Endodermal cell (in vitro differentiated cells): Measurements from ENCODE around the gene SQSTM1. TPM values are rescaled to one million over a fixed set of nuclear protein-coding genes. Genes with fewer than 3 reads are reported as not detected.
A peak's percentile ranks its signal among the peaks of the same experiment; 100 is the strongest.

Experiments used
- DNase-seq: peaks from one replicate; pipeline ENCODE4 v3.0.0-alpha.2; 2017
- H3K27ac ChIP-seq: 2 replicates; pipeline ENCODE4 v1.5.1; 2013; ENCODE audit warnings: mild to moderate bottlenecking, low read depth, low read length, moderate library complexity
- H3K27me3 ChIP-seq: 2 replicates; pipeline ENCODE4 v1.6.1; 2013; ENCODE audit warnings: mild to moderate bottlenecking, low read length, moderate library complexity; ENCODE audit not compliant: insufficient read depth, control insufficient read depth, poor library complexity, severe bottlenecking
- H3K36me3 ChIP-seq: 2 replicates; pipeline ENCODE4 v1.7.0; 2013; ENCODE audit warnings: mild to moderate bottlenecking, low read length, moderate library complexity; ENCODE audit not compliant: control insufficient read depth, insufficient read depth
- H3K4me1 ChIP-seq: one replicate; pipeline ENCODE4 v1.7.0; 2013; ENCODE audit warnings: low read length; ENCODE audit not compliant: control insufficient read depth, insufficient read depth
- H3K4me3 ChIP-seq: 2 replicates; pipeline ENCODE4 v1.5.1; 2013; ENCODE audit warnings: mild to moderate bottlenecking, low read length, moderate library complexity
- H3K9ac ChIP-seq: 2 replicates; pipeline ENCODE4 v1.6.1; 2013; ENCODE audit warnings: mild to moderate bottlenecking, low read length, moderate library complexity; ENCODE audit not compliant: poor library complexity, severe bottlenecking; ENCODE audit errors: extremely low read depth
- H3K9me3 ChIP-seq: 2 replicates; pipeline ENCODE4 v1.6.1; 2013; ENCODE audit warnings: mild to moderate bottlenecking, low read length, moderate library complexity; ENCODE audit not compliant: control insufficient read depth
- H3K27ac Mint-ChIP-seq: 2 replicates; pipeline ENCODE4 v1.8.0; 2020; ENCODE audit warnings: mixed read lengths
- H3K27me3 Mint-ChIP-seq: 2 replicates; pipeline ENCODE4 v1.8.0; 2021; ENCODE audit warnings: mild to moderate bottlenecking, mixed read lengths; ENCODE audit not compliant: insufficient read depth
- H3K36me3 Mint-ChIP-seq: 2 replicates; pipeline ENCODE4 v1.8.0; 2020; ENCODE audit warnings: low read depth, mixed read lengths
- H3K4me1 Mint-ChIP-seq: 2 replicates; pipeline ENCODE4 v1.8.0; 2020; ENCODE audit warnings: mixed read lengths
- H3K4me3 Mint-ChIP-seq: 2 replicates; pipeline ENCODE4 v1.8.0; 2020; ENCODE audit warnings: mild to moderate bottlenecking, moderate library complexity, mixed read lengths
- H3K9me3 Mint-ChIP-seq: 2 replicates; pipeline ENCODE4 v1.8.0; 2020; ENCODE audit warnings: mild to moderate bottlenecking, mixed read lengths
- CTCF ChIP-seq: fragments of 200-600 bp; sonication (generic); conservative IDR thresholded peaks from 2 replicates; pipeline ENCODE4 v1.5.0; 2021; ENCODE audit warnings: antibody characterized with exemption, mild to moderate bottlenecking
- WGBS, 2 experiments: methylation state at CpG; one replicate each; pipeline versions ENCODE4 v1.1.5 to v1.1.7; 2013; ENCODE audit warnings: missing lambda C conversion rate in 2 of 2, mixed read lengths in 1 of 2; ENCODE audit not compliant: insufficient coverage in 1 of 2, insufficient read length in 1 of 2; 5-methylcytosine and 5-hydroxymethylcytosine counted together
- total RNA-seq, 2 donors: library from RNA; stranded (reverse); fragmentation: NEBNext Ultra II Directional in 1 of 2; extraction: Animal tissue kit (Norgen Biotek cat#: 25700) in 1 of 2; gene quantifications; 2 replicates in 1 of 2; 3 replicates in 1 of 2; pipeline ENCODE4 v1.2.1, GENCODE V29; 2021

Gene SQSTM1
- total RNA-seq, 2 donors from 2014 or later, result 134 to 172 TPM

- Mint-ChIP-seq H3K4me3 (no peak overlapping the region), H3K9me3 (peaks cover 3% of the 10 kb centered on the region)
- H3K27ac ChIP-seq, result no peak overlapping the region
Measured at GRCh38 chr5:179867476-179867875, 46.8 kb downstream of the SQSTM1 start.

DNA sequence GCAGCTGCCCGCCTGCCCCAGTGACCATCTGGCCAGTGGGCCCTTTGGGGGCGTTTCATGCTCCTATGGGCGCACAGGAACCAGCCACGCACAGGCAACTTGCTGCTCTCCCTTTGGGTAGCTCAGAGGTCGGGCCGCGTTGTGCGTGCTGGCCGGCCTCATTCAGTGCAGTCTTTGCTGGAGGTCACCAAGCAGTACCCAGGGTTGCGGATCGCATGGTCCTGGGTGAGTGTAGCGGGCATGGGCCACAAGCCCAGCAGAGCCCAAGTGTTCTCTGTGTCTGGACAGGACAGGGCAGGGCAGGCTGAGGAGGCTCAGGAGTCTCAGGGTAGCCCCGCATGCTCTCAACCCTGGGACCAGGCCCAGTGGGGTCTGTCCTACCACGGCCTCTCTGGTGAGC, 47.8 kb downstream of the SQSTM1 start:
- Histone ChIP-seq H3K9me3 (no peaks in the 10 kb centered on the region), H3K27ac (no peak overlapping the region), H3K36me3 (peaks cover 57% of the 10 kb centered on the region), H3K9ac (no peak overlapping the region), H3K4me3 (no peak overlapping the region), H3K4me1 (no peaks in the 10 kb centered on the region), H3K27me3 (no peaks in the 10 kb centered on the region)
- TF ChIP-seq CTCF, result no peak
- Mint-ChIP-seq H3K27me3 (no peaks in the 10 kb centered on the region), H3K27ac (no peak overlapping the region), H3K4me1 (peaks cover 5% of the 10 kb centered on the region), H3K36me3 (peaks cover 57% of the 10 kb centered on the region), H3K4me3 (no peak overlapping the region), H3K9me3 (no peaks in the 10 kb centered on the region)
- 94 to 97% methylated on average over 6 to 14 of the region's 14 CpGs for WGBS, 2 experiments
- DNase-seq, result no peak

More at GRCh38 chr5:179867476-179867875, 46.8 kb downstream of the SQSTM1 start:
- no peak for TF ChIP-seq CTCF
- Mint-ChIP-seq H3K27ac (no peak overlapping the region), H3K27me3 (no peaks in the 10 kb centered on the region), H3K4me1 (peaks cover 5% of the 10 kb centered on the region), H3K36me3 (peaks cover 64% of the 10 kb centered on the region)
- H3K36me3 ChIP-seq, result peaks cover 54% of the 10 kb centered on the region
- H3K9me3 ChIP-seq, result peaks cover 1% of the 10 kb centered on the region
- no peak overlapping the region for H3K4me3 ChIP-seq
- H3K27me3 ChIP-seq, result no peaks in the 10 kb centered on the region
- H3K4me1 ChIP-seq, result no peaks in the 10 kb centered on the region
- no peak overlapping the region for H3K9ac ChIP-seq
- WGBS, 2 experiments, result 91 to 93% methylated on average over 4 to 11 of the region's 11 CpGs
- no peak for DNase-seq

DNA sequence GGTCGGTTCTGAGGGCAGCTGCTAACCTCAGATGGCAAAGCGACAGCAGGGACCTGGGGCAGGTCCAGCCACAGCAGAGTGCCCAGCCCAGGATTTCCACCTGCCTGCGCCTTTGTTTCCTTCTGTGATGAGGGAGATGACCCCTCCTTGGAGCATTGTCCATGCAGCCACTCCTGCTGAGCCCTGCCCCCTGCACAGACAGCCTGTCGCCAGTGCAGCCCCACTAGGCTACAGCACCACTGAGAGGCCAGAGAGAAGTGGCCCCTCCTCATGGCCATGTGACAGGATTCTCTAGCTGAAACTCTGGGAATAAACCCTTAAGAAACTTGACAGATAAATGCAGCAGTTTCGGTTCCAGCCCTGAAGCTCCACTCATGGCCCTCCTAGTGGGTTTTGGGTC, 48.4 kb downstream of the SQSTM1 start:
- Histone ChIP-seq H3K9ac (no peak overlapping the region), H3K4me1 (no peaks in the 10 kb centered on the region), H3K27ac (peak overlapping the region; percentile 17), H3K36me3 (peaks cover 52% of the 10 kb centered on the region), H3K27me3 (no peaks in the 10 kb centered on the region), H3K4me3 (no peak overlapping the region), H3K9me3 (no peaks in the 10 kb centered on the region)
- Mint-ChIP-seq H3K27ac (no peak overlapping the region), H3K36me3 (peaks cover 54% of the 10 kb centered on the region), H3K27me3 (no peaks in the 10 kb centered on the region), H3K9me3 (no peaks in the 10 kb centered on the region), H3K4me3 (no peak overlapping the region), H3K4me1 (peaks cover 5% of the 10 kb centered on the region)
- no peak for TF ChIP-seq CTCF
- WGBS, 2 experiments, result 75 to 87% methylated on average over 4 to 5 of the region's 5 CpGs
- no peak for DNase-seq
